ENCODE data around the gene PSD. TPM values are rescaled to one million over a fixed set of nuclear protein-coding genes. Genes with fewer than 3 reads are reported as not detected.

PSD gene
- total and polyA plus RNA-seq, 9 of the 15 experiments (the other 6 are each of a cell fraction or from before 2014, with no cell fraction given): 0.11 to 1.7 (median 0.54) TPM; not detected in 2

DNA sequence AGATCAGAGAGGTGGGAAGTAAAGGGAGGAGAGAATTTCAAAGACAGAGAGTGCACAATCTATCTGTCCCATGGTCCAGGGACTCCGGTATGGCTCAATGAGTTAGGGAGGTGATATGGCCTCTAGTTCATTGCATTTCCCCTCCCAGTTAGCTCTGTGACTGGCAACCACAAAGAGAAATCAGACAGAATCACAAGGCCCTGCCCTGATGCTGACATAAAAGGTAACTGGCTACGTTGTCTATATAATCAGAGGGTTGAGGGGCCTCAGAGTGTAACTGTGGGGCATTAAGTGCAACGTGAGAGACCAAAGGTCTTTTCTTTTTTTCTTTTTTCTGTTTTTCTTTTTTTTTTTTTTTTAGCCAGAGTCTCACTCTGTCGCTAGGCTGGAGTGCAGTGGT is 40.1 kb upstream of the PSD start (continued):
- TF ChIP-seq, protein P1, sequence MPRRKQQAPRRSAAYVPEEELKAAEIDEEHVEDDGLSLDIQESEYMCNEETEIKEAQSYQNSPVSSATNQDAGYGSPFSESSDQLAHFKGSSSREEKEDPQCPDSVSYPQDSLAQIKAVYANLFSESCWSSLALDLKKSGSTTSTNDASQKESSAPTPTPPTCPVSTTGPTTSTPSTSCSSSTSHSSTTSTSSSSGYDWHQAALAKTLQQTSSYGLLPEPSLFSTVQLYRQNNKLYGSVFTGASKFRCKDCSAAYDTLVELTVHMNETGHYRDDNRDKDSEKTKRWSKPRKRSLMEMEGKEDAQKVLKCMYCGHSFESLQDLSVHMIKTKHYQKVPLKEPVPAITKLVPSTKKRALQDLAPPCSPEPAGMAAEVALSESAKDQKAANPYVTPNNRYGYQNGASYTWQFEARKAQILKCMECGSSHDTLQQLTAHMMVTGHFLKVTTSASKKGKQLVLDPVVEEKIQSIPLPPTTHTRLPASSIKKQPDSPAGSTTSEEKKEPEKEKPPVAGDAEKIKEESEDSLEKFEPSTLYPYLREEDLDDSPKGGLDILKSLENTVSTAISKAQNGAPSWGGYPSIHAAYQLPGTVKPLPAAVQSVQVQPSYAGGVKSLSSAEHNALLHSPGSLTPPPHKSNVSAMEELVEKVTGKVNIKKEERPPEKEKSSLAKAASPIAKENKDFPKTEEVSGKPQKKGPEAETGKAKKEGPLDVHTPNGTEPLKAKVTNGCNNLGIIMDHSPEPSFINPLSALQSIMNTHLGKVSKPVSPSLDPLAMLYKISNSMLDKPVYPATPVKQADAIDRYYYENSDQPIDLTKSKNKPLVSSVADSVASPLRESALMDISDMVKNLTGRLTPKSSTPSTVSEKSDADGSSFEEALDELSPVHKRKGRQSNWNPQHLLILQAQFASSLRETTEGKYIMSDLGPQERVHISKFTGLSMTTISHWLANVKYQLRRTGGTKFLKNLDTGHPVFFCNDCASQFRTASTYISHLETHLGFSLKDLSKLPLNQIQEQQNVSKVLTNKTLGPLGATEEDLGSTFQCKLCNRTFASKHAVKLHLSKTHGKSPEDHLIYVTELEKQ (CRISPR knock-in tag; IDR thresholded peaks at IDR 0.05): no peak
- TF ChIP-seq TCF7 (IDR thresholded peaks at IDR 0.05; ENCODE audit: borderline replicate concordance) (no peak), RUNX1 (IDR thresholded peaks at IDR 0.05; ENCODE audit: low read depth) (no peak)

DNA sequence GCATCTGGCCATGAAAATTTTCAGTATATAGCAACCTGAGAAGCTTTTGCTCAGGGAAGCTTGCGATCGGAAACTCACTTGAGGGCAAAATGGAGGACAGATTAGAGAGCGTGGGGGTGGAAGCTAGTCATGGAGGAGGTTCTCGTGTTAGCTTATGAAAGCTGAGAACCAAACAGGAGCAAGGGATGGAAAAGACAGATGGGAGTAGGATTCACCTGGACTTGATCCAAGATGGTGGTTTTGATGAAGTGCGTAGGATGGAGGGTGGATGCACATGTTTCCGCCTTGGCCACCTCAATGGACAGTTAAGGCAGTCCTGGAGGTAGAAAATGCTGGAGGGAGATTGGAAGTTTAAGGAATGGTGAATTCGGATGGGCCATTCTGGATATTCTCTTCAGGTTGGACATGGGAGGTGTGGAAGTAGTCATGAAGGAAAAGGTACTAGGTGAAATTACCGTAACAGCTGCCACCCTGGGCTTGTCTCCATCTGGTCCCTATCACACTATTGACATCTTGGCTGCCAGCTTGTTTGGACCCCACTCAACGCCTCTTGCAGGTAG is 39.1 kb upstream of the PSD start:
- 91% methylated on average over 8 of the region's 9 CpGs for WGBS (ENCODE audit: insufficient coverage, low coverage, missing lambda C conversion rate)
- POLR2A ChIA-PET: interaction anchor here (2.6 kb wide), 1 partner anchor 21 kb away, joined by 13 read pairs; no protein-coding TSS in a partner anchor
- no peaks in the 10 kb centered on the region for H4K20me1 ChIP-seq (replicated peaks; ENCODE audit: control insufficient read depth, insufficient read depth, low read length)

More for the DNA sequence above, 39.1 kb upstream of the PSD start:
- no peaks in the 10 kb centered on the region for H3K9me1 ChIP-seq (ENCODE audit: control insufficient read depth, insufficient read depth, low read length)
- H3K36me3 ChIP-seq (ENCODE audit: control insufficient read depth, insufficient read depth, low read length): peaks cover 31% of the 10 kb centered on the region; the same call in 2 of the 3 replicates
- BruUV-seq (replicated peaks): no TSS peak
- H3K27ac ChIP-seq (ENCODE audit: extremely low read depth, low read depth, low read length): no peak overlapping the region
- H3K27me3 ChIP-seq (ENCODE audit: control insufficient read depth in 2 of 2, insufficient read depth in 2 of 2, low read length in 2 of 2): no peaks in the 10 kb centered on the region
- no peak for ATAC-seq
- intact Hi-C loops (cut with micrococcal nuclease): no loop called here
- no peak for DNase-seq (ENCODE audit: extremely low read depth in 1 of 4, low spot score in 3 of 4)
- TF ChIP-seq ZC3H8 (IDR thresholded peaks at IDR 0.05) (no peak), CEBPB (tag; IDR thresholded peaks at IDR 0.05) (no peak), TBL1XR1 (IDR thresholded peaks at IDR 0.05; ENCODE audit: low read length in 2 of 2) (no peak), MTA2 (IDR thresholded peaks at IDR 0.05; ENCODE audit: low read depth) (no peak), SRSF3 (IDR thresholded peaks at IDR 0.05; ENCODE audit: insufficient read depth, low read length) (no peak)
- TF ChIP-seq, protein P2, sequence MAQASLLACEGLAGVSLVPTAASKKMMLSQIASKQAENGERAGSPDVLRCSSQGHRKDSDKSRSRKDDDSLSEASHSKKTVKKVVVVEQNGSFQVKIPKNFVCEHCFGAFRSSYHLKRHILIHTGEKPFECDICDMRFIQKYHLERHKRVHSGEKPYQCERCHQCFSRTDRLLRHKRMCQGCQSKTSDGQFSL (CRISPR knock-in tag; IDR thresholded peaks at IDR 0.05): no peak
- TF ChIP-seq, protein P2 (tag; IDR thresholded peaks at IDR 0.05): no peak
- TF ChIP-seq, protein P3, sequence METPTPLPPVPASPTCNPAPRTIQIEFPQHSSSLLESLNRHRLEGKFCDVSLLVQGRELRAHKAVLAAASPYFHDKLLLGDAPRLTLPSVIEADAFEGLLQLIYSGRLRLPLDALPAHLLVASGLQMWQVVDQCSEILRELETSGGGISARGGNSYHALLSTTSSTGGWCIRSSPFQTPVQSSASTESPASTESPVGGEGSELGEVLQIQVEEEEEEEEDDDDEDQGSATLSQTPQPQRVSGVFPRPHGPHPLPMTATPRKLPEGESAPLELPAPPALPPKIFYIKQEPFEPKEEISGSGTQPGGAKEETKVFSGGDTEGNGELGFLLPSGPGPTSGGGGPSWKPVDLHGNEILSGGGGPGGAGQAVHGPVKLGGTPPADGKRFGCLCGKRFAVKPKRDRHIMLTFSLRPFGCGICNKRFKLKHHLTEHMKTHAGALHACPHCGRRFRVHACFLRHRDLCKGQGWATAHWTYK (CRISPR knock-in tag; IDR thresholded peaks at IDR 0.05): no peak
- H2AFZ ChIP-seq (ENCODE audit: low read depth, low read length): no peak overlapping the region
- H3K4me1 ChIP-seq (replicated peaks in 1 of 2; ENCODE audit: control insufficient read depth in 2 of 2, insufficient read depth in 2 of 2, low read length in 2 of 2): peaks cover 23 to 41% of the 10 kb centered on the region in 2 experiments
- FAIRE-seq: no peak
- no peak overlapping the region for H3K9ac ChIP-seq (ENCODE audit: insufficient read depth in 1 of 2, low read depth in 2 of 2, low read length in 2 of 2)
- CTCF ChIA-PET (ENCODE audit: low intra/inter-chr PET ratio): no interaction called here
- in situ Hi-C loops (cut with MboI): no loop called here
- H3K79me2 ChIP-seq (ENCODE audit: control insufficient read depth, insufficient read depth, low read length): peaks cover 13% of the 10 kb centered on the region
- H3K4me2 ChIP-seq (ENCODE audit: insufficient read depth, low read length): no peak overlapping the region
- no peaks in the 10 kb centered on the region for H3K9me3 ChIP-seq (replicated peaks; ENCODE audit: control insufficient read depth, insufficient read depth, low read depth, low read length)
- no peak overlapping the region for H3K4me3 ChIP-seq
